HCT116 (cell line): ENCODE measurements around the gene SLC6A6.

Source experiments
- POLR2A ChIP-seq: IDR thresholded peaks from 2 replicates; pipeline ENCODE4 v1.7.0; 2011; ENCODE audit warnings: borderline replicate concordance; ENCODE audit not compliant: insufficient read depth, insufficient read length; ENCODE audit errors: extremely low read depth
- TF ChIP-seq, protein P1 (sequence below), 3 experiments: fragments of 200-600 bp in 1 of 3; sonication (generic) in 1 of 3; IDR thresholded peaks in 2 of 3; conservative IDR thresholded peaks in 1 of 3; 2 replicates each; pipeline ENCODE4 v1.5.1; 2012 to 2017; ENCODE audit warnings: low read depth in 2 of 3, low read length in 2 of 3, antibody characterized with exemption in 1 of 3, borderline replicate concordance in 1 of 3, control low read depth in 1 of 3, mild to moderate bottlenecking in 1 of 3, mixed read lengths in 1 of 3, mixed run types in 1 of 3, moderate library complexity in 1 of 3; ENCODE audit not compliant: insufficient read depth in 1 of 3

- no peak for TF ChIP-seq POLR2A
- TF ChIP-seq, protein P1, sequence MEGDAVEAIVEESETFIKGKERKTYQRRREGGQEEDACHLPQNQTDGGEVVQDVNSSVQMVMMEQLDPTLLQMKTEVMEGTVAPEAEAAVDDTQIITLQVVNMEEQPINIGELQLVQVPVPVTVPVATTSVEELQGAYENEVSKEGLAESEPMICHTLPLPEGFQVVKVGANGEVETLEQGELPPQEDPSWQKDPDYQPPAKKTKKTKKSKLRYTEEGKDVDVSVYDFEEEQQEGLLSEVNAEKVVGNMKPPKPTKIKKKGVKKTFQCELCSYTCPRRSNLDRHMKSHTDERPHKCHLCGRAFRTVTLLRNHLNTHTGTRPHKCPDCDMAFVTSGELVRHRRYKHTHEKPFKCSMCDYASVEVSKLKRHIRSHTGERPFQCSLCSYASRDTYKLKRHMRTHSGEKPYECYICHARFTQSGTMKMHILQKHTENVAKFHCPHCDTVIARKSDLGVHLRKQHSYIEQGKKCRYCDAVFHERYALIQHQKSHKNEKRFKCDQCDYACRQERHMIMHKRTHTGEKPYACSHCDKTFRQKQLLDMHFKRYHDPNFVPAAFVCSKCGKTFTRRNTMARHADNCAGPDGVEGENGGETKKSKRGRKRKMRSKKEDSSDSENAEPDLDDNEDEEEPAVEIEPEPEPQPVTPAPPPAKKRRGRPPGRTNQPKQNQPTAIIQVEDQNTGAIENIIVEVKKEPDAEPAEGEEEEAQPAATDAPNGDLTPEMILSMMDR (IDR thresholded peaks at IDR 0.05 in 2 of 3, conservative IDR thresholded peaks at IDR 0.05 in 1 of 3; ENCODE audit: borderline replicate concordance in 1 of 3, insufficient read depth in 1 of 3, low read depth in 2 of 3, low read length in 2 of 3) = no peak
Measured at GRCh38 chr3:14440168-14440518, 37.7 kb downstream of the SLC6A6 start.
